ENCODE data around the gene VEZF1. TPM values are rescaled to one million over a fixed set of nuclear protein-coding genes. Genes with fewer than 3 reads are reported as not detected.

VEZF1 gene
- total RNA-seq, 4 donors from 2014 or later: 44.0 to 65.1 (median 50.1) TPM

DNA sequence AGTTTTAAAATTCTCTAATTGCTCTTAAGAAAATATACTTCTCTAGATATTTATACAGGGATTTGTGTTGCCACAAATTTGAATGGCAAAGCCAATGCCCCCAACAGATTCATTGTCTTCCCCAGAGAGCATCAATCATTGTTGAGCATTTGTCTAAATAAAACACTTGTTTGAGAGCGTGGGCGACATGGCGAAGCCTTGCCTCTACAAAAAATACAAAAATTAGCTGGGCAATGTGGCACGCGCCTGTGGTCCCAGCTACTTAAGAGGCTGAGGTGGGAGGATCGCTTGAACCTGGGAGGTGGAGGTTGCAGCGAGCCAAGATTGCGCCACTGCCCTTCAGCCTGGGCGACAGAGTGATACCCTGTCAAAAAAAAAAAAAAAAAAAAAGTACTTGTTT is 32.3 kb upstream of the VEZF1 start:
- 83 to 91% methylated on average over 4 to 9 of the region's 9 CpGs for WGBS, 2 donors (ENCODE audit: low coverage in 1 of 2)
- no peaks in the 10 kb centered on the region for H3K4me1 ChIP-seq
- in situ Hi-C loops (cut with MboI; ENCODE audit: low pct_ligation_motif_present in 1 of 4, low pct_unique_long_range_greater_than_20kb in 1 of 4, low sequenced_read_pairs in 3 of 4): no loop called here
- H3K4me3 ChIP-seq: no peak overlapping the region
- H3K36me3 ChIP-seq: no peaks in the 10 kb centered on the region
- H3K9me3 ChIP-seq: no peaks in the 10 kb centered on the region
- H3K27me3 ChIP-seq: peaks cover 7% of the 10 kb centered on the region
- TF ChIP-seq POLR2AphosphoS5 (IDR thresholded peaks at IDR 0.05) (no peak), EP300 (IDR thresholded peaks at IDR 0.05; ENCODE audit: low read depth) (no peak), POLR2A (IDR thresholded peaks at IDR 0.05) (no peak)
- TF ChIP-seq, protein P1, sequence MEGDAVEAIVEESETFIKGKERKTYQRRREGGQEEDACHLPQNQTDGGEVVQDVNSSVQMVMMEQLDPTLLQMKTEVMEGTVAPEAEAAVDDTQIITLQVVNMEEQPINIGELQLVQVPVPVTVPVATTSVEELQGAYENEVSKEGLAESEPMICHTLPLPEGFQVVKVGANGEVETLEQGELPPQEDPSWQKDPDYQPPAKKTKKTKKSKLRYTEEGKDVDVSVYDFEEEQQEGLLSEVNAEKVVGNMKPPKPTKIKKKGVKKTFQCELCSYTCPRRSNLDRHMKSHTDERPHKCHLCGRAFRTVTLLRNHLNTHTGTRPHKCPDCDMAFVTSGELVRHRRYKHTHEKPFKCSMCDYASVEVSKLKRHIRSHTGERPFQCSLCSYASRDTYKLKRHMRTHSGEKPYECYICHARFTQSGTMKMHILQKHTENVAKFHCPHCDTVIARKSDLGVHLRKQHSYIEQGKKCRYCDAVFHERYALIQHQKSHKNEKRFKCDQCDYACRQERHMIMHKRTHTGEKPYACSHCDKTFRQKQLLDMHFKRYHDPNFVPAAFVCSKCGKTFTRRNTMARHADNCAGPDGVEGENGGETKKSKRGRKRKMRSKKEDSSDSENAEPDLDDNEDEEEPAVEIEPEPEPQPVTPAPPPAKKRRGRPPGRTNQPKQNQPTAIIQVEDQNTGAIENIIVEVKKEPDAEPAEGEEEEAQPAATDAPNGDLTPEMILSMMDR (IDR thresholded peaks at IDR 0.05): no peak
- H3K27ac ChIP-seq: no peak overlapping the region
- intact Hi-C loops (cut with DNase I; ENCODE audit: low total_unique reads): no loop called here
- no peak for DNase-seq

GRCh38 chr17:58019521-58019920 is 31.5 kb upstream of the VEZF1 start:
- Histone ChIP-seq H3K27ac (no peak overlapping the region), H3K4me1 (no peaks in the 10 kb centered on the region), H3K9me3 (no peaks in the 10 kb centered on the region), H3K36me3 (no peaks in the 10 kb centered on the region), H3K27me3 (no peaks in the 10 kb centered on the region), H3K4me3 (no peak overlapping the region)
- intact Hi-C loops (cut with DNase I; ENCODE audit: low total_unique reads): no loop called here
- TF ChIP-seq, protein P1 (IDR thresholded peaks at IDR 0.05): no peak
- TF ChIP-seq EP300 (IDR thresholded peaks at IDR 0.05; ENCODE audit: low read depth) (no peak), POLR2AphosphoS5 (IDR thresholded peaks at IDR 0.05) (no peak), POLR2A (IDR thresholded peaks at IDR 0.05) (no peak)
- in situ Hi-C loops (cut with MboI; ENCODE audit: low pct_ligation_motif_present in 1 of 4, low pct_unique_long_range_greater_than_20kb in 1 of 4, low sequenced_read_pairs in 3 of 4): loop anchor here in 2 of 4 donors (10.0 kb wide), 2 partner anchors 55 to 95 kb away; no protein-coding TSS in a partner anchor
- DNase-seq: no peak

DNA sequence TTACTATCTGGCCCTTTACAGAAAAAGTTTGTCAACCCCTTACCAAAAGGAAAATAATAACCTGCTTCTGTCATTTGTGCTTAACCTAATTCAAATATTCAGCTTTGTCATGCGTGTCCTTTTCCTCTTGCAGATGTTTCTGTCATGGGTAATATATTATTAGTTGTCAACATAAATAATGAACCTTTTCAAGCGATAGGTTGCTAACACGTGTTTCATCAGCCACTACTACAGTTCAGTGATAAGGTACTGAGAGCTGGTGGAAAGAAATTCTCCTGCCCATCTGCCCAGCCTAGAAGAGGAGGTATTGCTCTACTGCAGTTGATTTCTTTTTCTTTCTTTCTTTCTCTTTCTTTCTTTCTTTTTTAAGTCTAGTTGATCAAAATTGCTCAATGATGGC is 31.0 kb upstream of the VEZF1 start:
- TF ChIP-seq POLR2A (IDR thresholded peaks at IDR 0.05) (no peak), EP300 (IDR thresholded peaks at IDR 0.05; ENCODE audit: low read depth) (no peak), POLR2AphosphoS5 (IDR thresholded peaks at IDR 0.05) (no peak)
- TF ChIP-seq, protein P1 (IDR thresholded peaks at IDR 0.05): no peak
- Histone ChIP-seq H3K9me3 (no peaks in the 10 kb centered on the region), H3K27me3 (no peaks in the 10 kb centered on the region), H3K27ac (no peak overlapping the region), H3K4me1 (no peaks in the 10 kb centered on the region), H3K36me3 (no peaks in the 10 kb centered on the region), H3K4me3 (no peak overlapping the region)
- intact Hi-C loops (cut with DNase I; ENCODE audit: low total_unique reads) (no loop called here), in situ Hi-C loops (cut with MboI; ENCODE audit: low pct_ligation_motif_present in 1 of 4, low pct_unique_long_range_greater_than_20kb in 1 of 4, low sequenced_read_pairs in 3 of 4) (loop anchor here in 2 of 4 donors (10.0 kb wide), 2 partner anchors 56 to 96 kb away; no protein-coding TSS in a partner anchor)
- WGBS, 2 donors (ENCODE audit: low coverage in 1 of 2): 63 to 75% methylated on average over 3 of the region's 3 CpGs
- DNase-seq: no peak

- H3K4me3 ChIP-seq: no peak overlapping the region
- H3K27ac ChIP-seq: no peak overlapping the region
- WGBS, 2 donors (ENCODE audit: low coverage in 1 of 2): 94 to 100% methylated on average over 3 to 10 of the region's 10 CpGs
- in situ Hi-C loops (cut with MboI; ENCODE audit: low pct_ligation_motif_present in 1 of 4, low pct_unique_long_range_greater_than_20kb in 1 of 4, low sequenced_read_pairs in 3 of 4) (loop anchor here in 2 of 4 donors (10.0 kb wide), 2 partner anchors 65 to 105 kb away; no protein-coding TSS in a partner anchor), intact Hi-C loops (cut with DNase I; ENCODE audit: low total_unique reads) (no loop called here)
- no peak for DNase-seq
- peaks cover 0 to 3% (median under 1%) of the 10 kb centered on the region in 4 donors for H3K36me3 ChIP-seq
- no peaks in the 10 kb centered on the region for H3K9me3 ChIP-seq
- TF ChIP-seq, protein P1 (IDR thresholded peaks at IDR 0.05): no peak
- TF ChIP-seq POLR2AphosphoS5 (IDR thresholded peaks at IDR 0.05) (no peak), POLR2A (IDR thresholded peaks at IDR 0.05) (no peak), EP300 (IDR thresholded peaks at IDR 0.05; ENCODE audit: low read depth) (no peak)
- H3K4me1 ChIP-seq: peaks cover 3 to 18% (median 16%) of the 10 kb centered on the region in 4 donors
- no peaks in the 10 kb centered on the region for H3K27me3 ChIP-seq
Observed at GRCh38 chr17:58010067-58010799, 22.2 kb upstream of the VEZF1 start.

All from transverse colon (tissue), 4 donors.